EH (cell line): ENCODE results near the gene ZNF605.
"Not testable (repeated sequence)": the region's sequence is repeated elsewhere in the genome, so short reads cannot be mapped to it uniquely, and the experiment has no call there.

Experiments used
- DNase-seq: peaks from one replicate; pipeline ENCODE4 v3.0.0-alpha.2; 2015; ENCODE audit warnings: low read depth

The ZNF605 gene

DNA sequence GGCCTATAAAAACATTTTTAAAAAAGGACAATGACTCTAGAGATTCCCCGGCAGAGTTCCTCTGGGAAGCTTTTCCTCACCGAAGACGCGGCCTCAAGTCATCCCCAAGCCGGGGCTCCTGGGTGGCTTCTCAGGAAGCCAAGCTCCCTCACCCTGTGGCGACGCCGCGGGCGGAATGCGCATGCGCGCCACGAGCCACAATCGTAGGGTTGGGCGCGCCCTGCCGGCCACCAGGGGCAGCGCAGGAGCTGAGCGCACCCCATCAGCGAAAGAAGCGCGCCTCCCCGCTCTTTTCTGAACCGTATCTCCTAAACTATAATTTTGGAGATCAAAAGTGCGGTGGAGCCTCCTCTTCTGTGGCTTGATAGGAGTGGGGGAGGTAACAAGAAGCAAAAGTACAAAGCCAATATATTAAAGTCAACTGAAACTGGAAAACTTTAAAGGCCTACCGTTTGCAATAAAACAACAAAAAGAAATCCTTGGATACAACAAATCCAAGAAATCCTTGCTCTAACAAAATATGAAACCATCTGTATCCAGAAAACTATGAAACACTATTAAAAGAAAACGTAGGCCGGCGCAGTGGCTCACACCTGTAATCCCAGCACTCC lies 51.3 kb downstream of the ZNF605 start:
- DNase-seq, result peak; percentile 2

DNA sequence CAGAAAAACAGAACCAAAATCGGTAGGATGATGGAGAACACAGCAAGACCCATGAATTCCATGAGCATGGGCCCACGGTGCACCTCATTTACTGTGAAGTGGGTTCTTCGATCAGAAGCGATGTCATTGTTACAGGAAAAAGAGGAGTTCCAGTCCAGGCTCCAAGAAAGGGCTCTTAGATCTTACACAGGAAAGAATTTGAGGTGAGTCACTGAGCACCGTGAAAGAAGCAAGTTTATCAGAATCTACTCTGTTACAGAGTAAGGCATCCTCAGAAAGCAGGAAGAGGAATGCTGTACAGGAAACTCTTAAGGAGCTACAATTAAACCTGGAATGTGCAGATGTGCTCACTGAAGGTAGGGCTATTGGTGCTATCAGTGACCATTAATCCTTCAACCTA lies 57.1 kb downstream of the ZNF605 start:
- DNase-seq, result no peak

DNA sequence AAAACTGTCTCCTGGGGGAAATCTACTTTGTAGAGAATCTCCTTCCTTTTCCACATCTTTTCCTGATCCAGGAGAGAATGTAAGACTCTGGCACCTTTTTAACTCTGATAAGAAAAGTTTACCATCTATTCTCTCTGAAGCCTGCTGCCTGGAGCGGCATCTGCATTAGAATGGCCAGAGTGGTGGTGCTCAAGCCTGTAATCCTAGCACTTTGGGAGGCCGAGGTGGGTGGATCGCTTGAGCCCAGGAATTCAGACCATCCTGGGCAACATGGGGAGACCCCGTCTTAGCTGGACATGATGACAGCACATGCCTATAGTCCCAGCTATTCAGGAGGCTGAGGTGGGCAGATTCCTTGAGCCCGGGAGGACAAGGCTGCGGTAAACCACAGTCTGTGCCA lies 67.3 kb downstream of the ZNF605 start:
- no peak for DNase-seq

DNA sequence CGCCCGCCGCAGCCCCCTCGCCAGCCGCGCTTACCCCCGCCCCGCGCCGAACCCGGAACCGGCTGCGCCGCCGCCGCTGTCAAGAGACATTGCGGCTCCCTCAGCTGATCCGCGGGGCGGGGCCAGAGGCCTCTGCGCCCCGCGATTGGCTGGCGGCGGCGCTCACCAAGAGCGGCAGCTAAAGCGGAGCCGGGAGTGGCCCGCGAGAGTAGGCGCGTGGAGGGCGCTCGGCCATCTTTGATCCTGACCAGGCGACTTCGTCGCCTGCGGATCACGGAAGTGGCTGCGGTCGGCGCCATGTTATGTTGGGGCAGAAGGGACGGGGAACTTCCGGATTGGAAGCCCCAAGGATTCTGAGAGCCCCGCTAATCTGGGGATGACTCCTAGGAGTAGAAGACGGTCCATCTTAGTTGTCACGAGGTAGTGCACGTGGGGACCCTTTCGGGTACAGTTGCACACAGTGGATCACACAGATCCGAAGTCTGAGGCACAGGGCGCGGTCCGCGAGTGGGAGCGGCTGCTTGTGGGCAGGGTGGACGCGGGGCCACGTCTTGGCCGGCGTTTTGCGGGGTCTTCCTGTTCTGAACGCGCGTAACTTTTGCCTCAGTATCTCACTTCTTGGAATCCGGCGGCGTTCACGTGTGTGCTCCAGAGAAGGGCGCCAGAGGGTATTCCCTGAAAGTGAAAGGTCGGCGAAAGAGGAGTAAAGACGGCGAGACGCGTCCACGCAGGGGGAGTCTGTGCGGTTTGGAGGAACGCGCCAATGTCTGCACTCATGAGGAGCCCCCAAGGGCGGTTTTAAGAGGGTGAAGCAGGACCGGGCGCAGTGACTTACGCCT lies 68.4 kb downstream of the ZNF605 start, which contains the start of gene CHFR:
CHFR (minus strand) TSS at position 93 of the 839 bp plus-strand sequence. CDS start 277 bp downstream, outside the sequence.
- DNase-seq, result peak; percentile 98

DNA sequence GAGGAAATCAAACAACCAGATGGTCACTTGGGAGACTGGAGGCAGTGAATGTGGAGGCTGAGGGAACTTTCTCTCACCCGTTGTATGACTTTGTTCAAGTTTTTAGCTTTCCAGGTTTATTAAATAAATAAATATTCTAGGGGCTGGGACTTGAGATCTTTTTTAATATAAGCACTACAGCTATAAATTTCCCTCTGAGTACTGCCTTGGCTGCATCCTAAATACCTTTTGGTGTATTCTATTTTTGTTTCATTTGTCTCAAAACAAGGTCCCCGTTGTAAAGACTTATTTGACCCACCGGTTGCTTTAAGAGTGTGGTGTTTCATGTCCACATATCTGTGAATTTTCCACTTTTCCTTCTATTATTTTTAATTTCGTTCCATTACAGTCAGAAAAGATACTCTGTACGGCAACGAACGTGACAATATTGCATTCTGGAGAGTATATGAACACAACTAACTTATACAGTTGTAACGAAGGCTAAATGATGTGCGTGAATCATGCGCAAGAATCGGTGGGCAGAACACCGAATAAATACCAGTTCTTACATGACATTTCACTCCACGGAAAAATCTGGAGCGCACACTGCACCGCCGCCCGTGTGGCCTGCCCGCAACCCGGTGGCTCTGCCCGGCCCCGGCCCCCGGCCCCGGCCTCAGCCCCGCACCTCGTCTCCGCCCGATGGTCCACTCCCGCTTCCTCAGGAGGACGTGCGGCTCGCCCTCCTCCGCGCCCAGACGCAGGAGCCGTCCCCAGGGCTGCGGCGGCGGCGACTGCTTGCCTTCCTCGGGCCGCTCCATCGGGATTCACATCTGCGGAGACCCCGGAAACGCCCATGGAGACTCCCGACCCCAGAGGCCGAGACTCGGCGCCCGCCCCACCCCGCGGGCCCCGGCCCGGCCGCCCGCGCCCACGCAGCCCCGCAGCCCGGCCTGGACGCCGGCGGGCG lies 69.3 kb downstream of the ZNF605 start:
- DNase-seq, result no peak

DNA sequence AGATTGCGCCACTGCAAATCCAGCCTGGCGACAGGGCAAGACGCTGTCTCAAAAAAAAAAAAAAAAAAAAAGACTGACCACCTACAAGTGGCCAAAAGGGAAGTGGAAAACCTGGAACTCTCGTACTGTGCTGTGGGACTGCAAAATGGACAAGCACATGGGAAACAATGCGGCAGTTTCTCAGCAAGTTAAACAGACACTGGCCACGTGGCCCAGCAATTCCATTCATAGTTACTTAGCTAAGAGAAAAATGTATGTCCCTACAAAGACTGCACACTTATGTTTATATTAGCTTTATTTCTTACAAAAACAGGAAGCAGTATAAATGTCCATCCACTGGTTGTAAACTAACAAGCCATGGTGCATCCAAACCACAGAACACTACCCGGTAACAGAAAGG lies 74.3 kb downstream of the ZNF605 start:
- peak; percentile 71 for DNase-seq

DNA sequence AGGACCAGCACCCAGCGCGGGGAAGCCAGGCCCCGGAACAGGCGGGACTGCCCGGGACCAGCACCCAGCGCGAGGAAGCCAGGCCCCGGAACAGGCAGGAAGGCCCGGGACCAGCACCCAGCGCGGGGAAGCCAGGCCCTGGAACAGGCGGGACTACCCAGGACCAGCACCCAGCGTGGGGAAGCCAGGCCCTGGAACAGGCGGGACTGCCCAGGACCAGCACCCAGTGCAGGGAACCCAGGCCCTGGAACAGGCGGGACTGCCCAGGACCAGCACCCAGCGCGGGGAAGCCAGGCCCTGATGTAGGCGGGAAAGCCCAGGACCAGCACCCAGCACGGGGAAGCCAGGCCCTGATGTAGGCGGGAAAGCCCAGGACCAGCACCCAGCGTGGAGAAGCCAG lies 81.5 kb downstream of the ZNF605 start:
- DNase-seq, result not testable (repeated sequence)

DNA sequence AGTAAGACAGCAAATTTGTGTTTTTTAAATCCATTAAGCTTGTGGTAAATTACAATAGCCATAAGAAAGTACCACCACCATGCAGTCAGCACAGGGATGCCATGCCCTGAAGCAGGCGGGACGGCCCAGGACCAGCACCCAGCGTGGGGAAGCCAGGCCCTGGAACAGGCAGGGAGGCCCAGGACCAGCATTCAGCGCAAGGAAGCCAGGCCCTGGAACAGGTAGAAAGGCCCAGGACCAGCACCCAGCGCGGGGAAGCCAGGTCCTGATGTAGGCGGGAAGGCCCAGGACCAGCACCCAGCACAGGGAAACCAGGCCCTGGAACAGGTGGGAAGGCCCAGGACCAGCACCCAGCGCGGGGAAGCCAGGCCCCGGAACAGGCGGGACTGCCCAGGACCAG lies 81.9 kb downstream of the ZNF605 start:
- no peak for DNase-seq

DNA sequence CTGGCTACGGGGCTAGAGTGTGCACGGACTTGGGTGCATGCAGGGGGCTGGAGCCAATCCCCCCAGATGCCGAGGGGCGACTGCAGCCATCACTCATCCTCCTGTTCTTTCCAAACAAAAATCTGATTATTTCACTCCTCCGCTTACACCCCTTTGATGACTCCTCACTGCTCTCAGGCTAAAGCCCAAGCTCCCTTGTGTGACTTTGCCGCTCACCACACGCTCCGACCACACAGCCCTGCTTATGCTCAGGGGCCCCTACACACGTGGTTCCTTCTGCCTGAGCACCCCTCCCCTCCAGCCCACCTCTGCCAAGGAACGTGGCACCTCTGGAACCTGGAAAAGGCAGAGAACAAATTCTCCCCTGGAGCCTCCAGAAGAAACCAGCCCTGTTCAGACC lies 82.4 kb downstream of the ZNF605 start:
- no peak for DNase-seq

DNA sequence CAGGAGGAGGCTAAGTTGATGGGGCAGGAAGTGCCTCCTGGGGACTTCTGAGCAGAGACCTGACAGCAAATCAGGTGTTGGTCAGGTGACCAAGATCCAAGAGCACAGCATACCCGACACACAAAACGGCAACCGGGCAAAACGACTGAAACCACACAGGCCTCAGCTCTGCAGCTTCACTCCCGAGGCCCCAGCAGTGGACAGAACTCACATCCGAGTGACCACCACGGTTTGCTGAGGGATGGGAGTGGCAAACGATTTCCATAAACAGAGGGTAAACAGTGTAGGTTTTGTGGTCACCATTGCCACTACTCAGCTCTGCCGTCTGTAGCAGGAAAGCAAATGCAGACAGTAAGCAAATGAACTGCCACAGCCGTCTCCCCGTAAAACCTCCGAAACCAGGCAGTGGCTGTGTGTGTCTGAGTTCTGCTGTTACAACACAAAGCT lies 83.1 kb downstream of the ZNF605 start:
- no peak for DNase-seq

DNA sequence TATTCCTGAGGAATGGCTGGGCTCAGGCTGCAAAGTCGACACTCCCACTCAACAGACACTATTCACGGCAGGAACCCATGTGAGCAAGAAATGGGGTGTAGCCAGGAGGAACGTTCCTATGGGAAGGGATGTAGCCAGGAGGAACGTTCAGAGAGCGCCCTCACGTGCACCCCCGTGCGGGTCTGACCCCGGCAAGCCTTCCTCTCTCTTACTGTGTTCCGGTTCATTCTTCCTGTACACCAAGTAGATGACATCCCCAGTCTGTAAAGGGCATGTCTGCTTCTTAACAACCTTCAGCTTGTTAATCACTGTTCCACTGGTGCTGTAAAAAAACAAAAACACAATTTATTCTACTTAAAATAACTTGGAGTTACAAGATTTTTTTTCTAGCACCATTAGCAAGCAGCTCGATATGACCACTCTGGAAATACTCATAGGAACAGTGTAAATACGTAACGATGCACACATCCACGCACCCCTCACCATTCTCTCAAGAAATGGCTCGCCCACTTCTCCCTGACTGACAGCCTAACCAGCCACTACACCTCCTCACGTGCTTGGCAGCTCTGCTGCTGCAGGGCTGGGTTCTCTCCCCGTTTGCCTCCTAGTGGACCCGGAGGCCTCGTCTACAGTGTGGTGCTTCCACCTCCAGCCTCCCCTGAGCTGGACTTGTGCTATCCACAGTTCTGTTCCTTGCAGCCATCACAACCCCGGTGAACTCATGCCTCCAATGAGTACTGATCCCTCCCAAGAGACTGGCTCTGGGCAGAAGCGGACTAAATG lies 83.8 kb downstream of the ZNF605 start:
- no peak for DNase-seq

DNA sequence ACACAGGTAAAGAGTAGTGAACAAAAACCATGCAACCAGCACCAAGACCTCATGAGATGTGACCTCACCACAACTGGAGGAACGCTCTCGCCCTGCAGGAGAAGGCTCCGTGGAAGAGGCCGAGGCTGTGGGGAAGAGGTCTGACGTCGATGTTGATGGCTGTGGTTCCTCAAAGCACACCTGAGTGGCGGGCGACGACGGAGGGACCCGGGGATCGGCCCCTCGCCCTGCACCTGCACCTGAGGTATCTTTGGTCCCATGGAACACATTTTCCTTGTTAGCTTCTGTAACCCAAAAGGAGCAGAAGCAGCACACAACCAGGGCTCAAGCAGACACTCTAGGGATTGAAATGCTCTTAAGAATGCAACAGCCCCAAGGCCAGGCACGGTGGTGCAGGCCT lies 86.6 kb downstream of the ZNF605 start:
- no peak for DNase-seq
